AG04449 (cell line): Measurements from ENCODE around the gene TUBB2B.
A peak's percentile ranks its signal among the peaks of the same experiment; 100 is the strongest.
"Not testable (repeated sequence)": the region's sequence is repeated elsewhere in the genome, so short reads cannot be mapped to it uniquely, and the experiment has no call there.

Experiments
- CTCF ChIA-PET: fragments of 350-600 bp; formaldehyde crosslinking; extraction: SDS; loops from one replicate; lab custom pipeline; 2021; ENCODE audit warnings: antibody characterized with exemption; lab: Yijun Ruan, JAX
- POLR2A ChIA-PET: fragments of 400-600, 350-600 bp; formaldehyde crosslinking; extraction: SDS; loops from one replicate; lab custom pipeline; 2020; ENCODE audit warnings: antibody characterized with exemption, inconsistent platforms; lab: Yijun Ruan, JAX
- DNase-seq: peaks from one replicate; pipeline ENCODE4 v3.0.0-alpha.2; 2010; ENCODE audit warnings: low read depth, low spot score
- H3K4me3 ChIP-seq: 2 replicates; pipeline ENCODE4 v1.5.1; 2011; ENCODE audit warnings: low read depth, mild to moderate bottlenecking, control low read depth, low read length
- CTCF ChIP-seq: IDR thresholded peaks from one replicate; pipeline ENCODE4 v1.5.1; 2011; ENCODE audit warnings: mild to moderate bottlenecking, moderate library complexity, low read length, control low read depth, inconsistent platforms; ENCODE audit not compliant: insufficient read depth; ENCODE audit errors: missing control alignments

TUBB2B gene

GRCh38 chr6:3190056-3190455 lies 37.4 kb downstream of the TUBB2B start:
- no peak for DNase-seq
- ChIA-PET CTCF (no interaction called here), POLR2A (no interaction called here)
- TF ChIP-seq CTCF = no peak
- no peak overlapping the region for H3K4me3 ChIP-seq

GRCh38 chr6:3189192-3189591 lies 38.3 kb downstream of the TUBB2B start:
- POLR2A ChIA-PET, DNase-seq, H3K4me3 ChIP-seq, CTCF ChIA-PET: not testable (repeated sequence)

- CTCF ChIA-PET = no interaction called here
- no peak for DNase-seq
- POLR2A ChIA-PET = interaction anchor here (0.5 kb wide), 1 partner anchor 30 kb away, joined by 3 read pairs; no protein-coding TSS in a partner anchor
- no peak for TF ChIP-seq CTCF
- no peak overlapping the region for H3K4me3 ChIP-seq
Observed at GRCh38 chr6:3188262-3188661, 39.2 kb downstream of the TUBB2B start.

- H3K4me3 ChIP-seq = no peak overlapping the region
- TF ChIP-seq CTCF = no peak
- POLR2A ChIA-PET = no interaction called here
- DNase-seq = no peak
- CTCF ChIA-PET = interaction anchor here (1.2 to 1.5 kb wide), 2 partner anchors 21 kb away, joined by 3 to 4 read pairs; no protein-coding TSS in a partner anchor
Observed at GRCh38 chr6:3186974-3187382, 40.5 kb downstream of the TUBB2B start.

GRCh38 chr6:3183066-3183465 lies 44.4 kb downstream of the TUBB2B start:
- ChIA-PET CTCF (interaction anchor here (1.6 kb wide), 1 partner anchor 69 kb away, joined by 4 read pairs; no protein-coding TSS in a partner anchor), POLR2A (no interaction called here)
- no peak overlapping the region for H3K4me3 ChIP-seq
- no peak for DNase-seq
- TF ChIP-seq CTCF = no peak

GRCh38 chr6:3181105-3181504 lies 46.3 kb downstream of the TUBB2B start:
- CTCF ChIA-PET = interaction anchor here (0.8 to 1.1 kb wide), 2 partner anchors 12 to 70 kb away, joined by 3 read pairs; no protein-coding TSS in a partner anchor
- POLR2A ChIA-PET = no interaction called here
- DNase-seq = no peak
- H3K4me3 ChIP-seq = no peak overlapping the region
- TF ChIP-seq CTCF = no peak

GRCh38 chr6:3179945-3180344 lies 47.5 kb downstream of the TUBB2B start:
- H3K4me3 ChIP-seq = peak overlapping the region; percentile 51
- POLR2A ChIA-PET = interaction anchor here (0.6 kb wide), 1 partner anchor 24 kb away, joined by 3 read pairs; no protein-coding TSS in a partner anchor
- CTCF ChIA-PET, DNase-seq: not testable (repeated sequence)

- CTCF ChIA-PET, H3K4me3 ChIP-seq, POLR2A ChIA-PET, DNase-seq: not testable (repeated sequence)
Observed at GRCh38 chr6:3178666-3179065, 48.8 kb downstream of the TUBB2B start.
